IMR-90 (cell line): ENCODE results near the gene CDC20B. TPM values are rescaled to one million over a fixed set of nuclear protein-coding genes. Genes with fewer than 3 reads are reported as not detected.

ENCODE experiments used
- ATAC-seq: fragments of 200-7000 bp; cut with Tn5 transposase; 2 replicates; pipeline ENCODE4 v1.9.1; 2020; ENCODE audit warnings: low read depth, mild to moderate bottlenecking, moderate library complexity
- BruUV-seq: library from RNA; stranded (reverse); fragments of 400-500 nt; replicated peaks from 2 replicates; lab custom pipeline; 2021; lab: Mats Ljungman, UMichigan
- CTCF ChIA-PET: fragments of 300-600 bp; formaldehyde crosslinking; extraction: SDS; loops from one replicate; lab custom pipeline; 2021; ENCODE audit warnings: antibody characterized with exemption; lab: Yijun Ruan, JAX
- POLR2A ChIA-PET: fragments of 300-600 bp; sonication (Branson Sonifier 250); formaldehyde crosslinking; loops from one replicate; lab custom pipeline; 2022; ENCODE audit warnings: antibody characterized with exemption; ENCODE audit not compliant: unreplicated experiment; lab: Charles Lee
- DNase-seq: peaks from one replicate; pipeline ENCODE4 v3.0.0; 2013
- H2AFZ ChIP-seq: replicated peaks from 2 replicates; pipeline ENCODE3; 2013; ENCODE audit warnings: low read length, mild to moderate bottlenecking; ENCODE audit not compliant: poor library complexity
- H2AK5ac ChIP-seq: 2 replicates; pipeline ENCODE4 v1.6.1; 2013; ENCODE audit warnings: low read depth, low read length, inconsistent platforms
- H2AK9ac ChIP-seq: replicated peaks from 2 replicates; pipeline ENCODE3; 2013; ENCODE audit warnings: mild to moderate bottlenecking, low read depth, low read length, moderate library complexity; ENCODE audit not compliant: poor library complexity
- H2BK120ac ChIP-seq: 2 replicates; pipeline ENCODE4 v1.6.1; 2013; ENCODE audit warnings: low read depth, low read length, inconsistent platforms
- H2BK15ac ChIP-seq: 3 replicates; pipeline ENCODE4 v1.6.1; 2013; ENCODE audit warnings: low read depth, low read length, inconsistent platforms
- H2BK20ac ChIP-seq: 2 replicates; pipeline ENCODE4 v1.6.1; 2013; ENCODE audit warnings: low read depth, mild to moderate bottlenecking, inconsistent platforms, low read length, moderate library complexity
- H2BK5ac ChIP-seq: 2 replicates; pipeline ENCODE4 v1.6.1; 2013; ENCODE audit warnings: mild to moderate bottlenecking, low read depth, low read length, inconsistent platforms; ENCODE audit not compliant: poor library complexity, severe bottlenecking
- H3K14ac ChIP-seq: replicated peaks from 2 replicates; pipeline ENCODE4 v1.6.1; 2013; ENCODE audit warnings: low read depth, low read length, inconsistent platforms
- H3K18ac ChIP-seq: 2 replicates; pipeline ENCODE4 v1.6.1; 2013; ENCODE audit warnings: low read depth, low read length, control low read depth
- H3K23ac ChIP-seq: 2 replicates; pipeline ENCODE4 v1.6.1; 2013; ENCODE audit warnings: low read depth, low read length, inconsistent platforms
- H3K27ac ChIP-seq: 2 replicates; pipeline ENCODE4 v1.5.1; 2013; ENCODE audit warnings: mild to moderate bottlenecking, control low read depth, low read length; ENCODE audit not compliant: insufficient read depth
- H3K27me3 ChIP-seq: 2 replicates; pipeline ENCODE4 v1.6.1; 2013; ENCODE audit warnings: low read length; ENCODE audit not compliant: control insufficient read depth, insufficient read depth
- H3K36me3 ChIP-seq: 2 replicates; pipeline ENCODE4 v1.6.1; 2013; ENCODE audit warnings: low read length, mixed read lengths; ENCODE audit not compliant: control insufficient read depth, insufficient read depth
- H3K4ac ChIP-seq: 2 replicates; pipeline ENCODE4 v1.6.1; 2013; ENCODE audit warnings: low read depth, low read length, inconsistent platforms
- H3K4me1 ChIP-seq: 2 replicates; pipeline ENCODE4 v1.6.1; 2013; ENCODE audit warnings: low read length, mixed read lengths; ENCODE audit not compliant: control insufficient read depth, insufficient read depth
- H3K4me2 ChIP-seq: 2 replicates; pipeline ENCODE4 v1.6.1; 2013; ENCODE audit warnings: low read depth, mild to moderate bottlenecking, control low read depth, low read length, moderate library complexity
- H3K4me3 ChIP-seq: 2 replicates; pipeline ENCODE4 v1.5.1; 2013; ENCODE audit warnings: low read depth, mild to moderate bottlenecking, control low read depth, low read length, moderate library complexity; ENCODE audit not compliant: insufficient read depth
- H3K56ac ChIP-seq: 2 replicates; pipeline ENCODE4 v1.6.1; 2013; ENCODE audit warnings: low read length, inconsistent platforms; ENCODE audit not compliant: insufficient read depth; ENCODE audit errors: extremely low read depth
- H3K79me1 ChIP-seq, 2 experiments: 2 replicates each; pipeline ENCODE4 v1.6.1; 2013; ENCODE audit warnings: low read length in 2 of 2, inconsistent platforms in 1 of 2, low read depth in 1 of 2
- H3K9ac ChIP-seq: 2 replicates; pipeline ENCODE4 v1.6.1; 2013; ENCODE audit warnings: low read depth, low read length, control low read depth
- H3K9me1 ChIP-seq: 2 replicates; pipeline ENCODE4 v1.6.1; 2013; ENCODE audit warnings: low read length, inconsistent platforms; ENCODE audit not compliant: insufficient read depth
- H3K9me3 ChIP-seq: 2 replicates; pipeline ENCODE4 v1.6.1; 2013; ENCODE audit warnings: low read length; ENCODE audit not compliant: control insufficient read depth, insufficient read depth
- H4K20me1 ChIP-seq: 2 replicates; pipeline ENCODE4 v1.6.1; 2013; ENCODE audit warnings: low read length, inconsistent platforms; ENCODE audit not compliant: insufficient read depth
- H4K5ac ChIP-seq: 2 replicates; pipeline ENCODE4 v1.6.1; 2013; ENCODE audit warnings: mild to moderate bottlenecking, low read depth, low read length, control low read depth
- H4K8ac ChIP-seq, 2 experiments: 2 replicates each; pipeline ENCODE4 v1.6.1; 2013; ENCODE audit warnings: low read depth in 2 of 2, low read length in 2 of 2, control low read depth in 1 of 2, inconsistent platforms in 1 of 2
- H4K91ac ChIP-seq: 2 replicates; pipeline ENCODE4 v1.6.1; 2013; ENCODE audit warnings: low read depth, low read length, inconsistent platforms; ENCODE audit not compliant: insufficient read depth
- BHLHE40 ChIP-seq: fragments of 150-350 bp; IDR thresholded peaks from 2 replicates; pipeline ENCODE4 v1.6.1; 2016; ENCODE audit warnings: mild to moderate bottlenecking, low read depth, low read length
- CEBPB ChIP-seq: IDR thresholded peaks from 2 replicates; pipeline ENCODE4 v1.6.1; 2012; ENCODE audit warnings: low read depth, low read length, improper control_type of control experiment
- FOS ChIP-seq: fragments of 150-350 bp; IDR thresholded peaks from 2 replicates; pipeline ENCODE4 v1.6.1; 2016; ENCODE audit warnings: low read depth, low read length
- MAFK ChIP-seq: IDR thresholded peaks from 2 replicates; pipeline ENCODE4 v1.6.1; 2012; ENCODE audit warnings: low read depth, low read length, improper control_type of control experiment
- MAZ ChIP-seq: IDR thresholded peaks from 2 replicates; pipeline ENCODE4 v1.6.1; 2012; ENCODE audit warnings: low read depth, mild to moderate bottlenecking, low read length, improper control_type of control experiment, moderate library complexity, borderline replicate concordance
- MXI1 ChIP-seq: IDR thresholded peaks from 2 replicates; pipeline ENCODE4 v1.6.1; 2012; ENCODE audit warnings: low read depth, mild to moderate bottlenecking, low read length, moderate library complexity, borderline replicate concordance
- POLR2A ChIP-seq: IDR thresholded peaks from 2 replicates; pipeline ENCODE4 v1.6.1; 2012; ENCODE audit warnings: mild to moderate bottlenecking, low read depth, low read length
- RAD21 ChIP-seq: IDR thresholded peaks from 2 replicates; pipeline ENCODE4 v1.6.1; 2012; ENCODE audit warnings: low read length, improper control_type of control experiment
- RCOR1 ChIP-seq: IDR thresholded peaks from 2 replicates; pipeline ENCODE4 v1.6.1; 2012; ENCODE audit warnings: mild to moderate bottlenecking, low read length, improper control_type of control experiment; ENCODE audit not compliant: insufficient replicate concordance
- SMC3 ChIP-seq: fragments of 150-350 bp; IDR thresholded peaks from 2 replicates; pipeline ENCODE4 v1.6.1; 2016; ENCODE audit warnings: low read depth, mild to moderate bottlenecking, antibody characterized with exemption, low read length, moderate library complexity
- WGBS, 2 experiments: methylation state at CpG; one replicate each; pipeline versions ENCODE4 v1.1.5 to v1.1.7; 2013; ENCODE audit warnings: missing lambda C conversion rate in 2 of 2; ENCODE audit not compliant: insufficient read length in 1 of 2; ENCODE audit errors: extremely low coverage in 2 of 2; 5-methylcytosine and 5-hydroxymethylcytosine counted together
- dilution Hi-C: fragments of 300-500 bp; cut with HindIII; formaldehyde crosslinking; loops from one replicate; pipeline ENCODE4 v1.14.3; 2018; ENCODE audit warnings: low sequenced_read_pairs; ENCODE audit not compliant: unreplicated experiment
- in situ Hi-C: fragments of 300-500 bp; cut with MboI; formaldehyde crosslinking; loops from 3 replicates; pipeline ENCODE4 v1.14.3; 2019; ENCODE audit warnings: low sequenced_read_pairs, inconsistent platforms, mixed read lengths
- intact Hi-C: fragments of 100-400 bp; cut with micrococcal nuclease; formaldehyde crosslinking; loops from 2 replicates; pipeline ENCODE4 v1.10.0; 2022
- polyA plus RNA-seq, 3 experiments: library from polyadenylated mRNA; depleted of rRNA; stranded (reverse); fragments of >200 nt; gene quantifications; 2 replicates each; pipeline ENCODE4 v1.2.3, GENCODE V29; 2012; ENCODE audit warnings: low replicate concordance in 1 of 3
- total RNA-seq: library from RNA; depleted of rRNA; stranded (reverse); fragments of >200 nt; gene quantifications from 2 replicates; pipeline ENCODE4 v1.2.3, GENCODE V29; 2012
- TF ChIP-seq, protein P1 (sequence below): fragments of 150-350 bp; IDR thresholded peaks from 2 replicates; pipeline ENCODE4 v1.6.1; 2017; ENCODE audit warnings: mild to moderate bottlenecking, antibody characterized with exemption, low read length, low read depth
- TF ChIP-seq, protein P2 (sequence below): conservative IDR thresholded peaks from 2 replicates; pipeline ENCODE4 v1.5.1; 2012; ENCODE audit warnings: mild to moderate bottlenecking, low read depth, low read length, improper control_type of control experiment
- TF ChIP-seq, protein P3 (sequence below): fragments of 150-350 bp; IDR thresholded peaks from 2 replicates; pipeline ENCODE4 v1.6.1; 2016; ENCODE audit warnings: low read depth, mild to moderate bottlenecking, low read length, moderate library complexity, borderline replicate concordance

CDC20B gene
- total and polyA plus RNA-seq, 2 of the 4 experiments (the other 2 are of a cell fraction) = not detected

DNA sequence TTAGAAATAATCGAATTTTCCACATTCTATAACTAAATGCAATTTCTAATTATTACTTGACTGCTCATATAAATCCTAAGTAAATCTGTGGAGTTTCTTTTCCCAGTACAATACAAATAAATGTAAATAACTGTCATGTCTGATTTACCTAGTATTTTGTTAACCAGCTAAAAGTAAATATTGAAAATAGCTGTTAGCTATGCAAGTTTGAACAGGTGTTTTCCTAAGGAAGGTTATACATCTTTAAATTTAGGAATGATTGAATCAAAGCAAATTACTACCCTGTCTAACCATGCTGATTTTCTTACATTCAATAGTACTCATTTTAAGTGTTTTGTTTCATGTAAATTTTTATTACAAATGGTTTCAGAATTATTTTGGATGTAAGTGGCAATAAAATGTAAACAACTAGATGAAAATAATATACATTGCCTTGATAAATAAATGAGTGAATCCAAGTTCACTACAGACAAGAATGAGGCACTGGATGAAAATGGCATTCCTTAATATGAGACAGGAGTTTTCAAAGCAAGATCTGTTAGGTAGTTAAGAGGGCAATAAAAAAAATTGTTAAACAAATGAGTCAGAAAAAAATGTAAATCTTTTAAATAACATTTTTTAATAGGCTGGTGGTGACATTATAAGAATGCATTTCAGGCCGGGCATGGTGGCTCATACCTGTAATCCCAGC lies 38.4 kb upstream of the CDC20B start:
- Histone ChIP-seq H3K9me3 (no peaks in the 10 kb centered on the region), H3K18ac (no peak overlapping the region), H2AFZ (no peak overlapping the region), H3K4ac (no peak overlapping the region), H3K9me1 (no peaks in the 10 kb centered on the region), H3K9ac (no peak overlapping the region), H2BK5ac (no peak overlapping the region), H3K23ac (no peak overlapping the region), H3K56ac (no peak overlapping the region), H3K36me3 (no peaks in the 10 kb centered on the region), H4K20me1 (no peaks in the 10 kb centered on the region), H4K91ac (no peak overlapping the region), H4K5ac (no peak overlapping the region), H2BK20ac (no peak overlapping the region), H2AK5ac (no peak overlapping the region), H3K4me1 (no peaks in the 10 kb centered on the region), H4K8ac (no peak overlapping the region), H3K4me3 (no peak overlapping the region), H2BK15ac (no peak overlapping the region), H3K27me3 (peaks cover 35% of the 10 kb centered on the region), H3K79me1 (no peaks in the 10 kb centered on the region), H2BK120ac (no peak overlapping the region), H3K27ac (no peak overlapping the region), H3K4me2 (no peak overlapping the region), H3K14ac (no peak overlapping the region), H2AK9ac (no peak overlapping the region)
- dilution Hi-C loops (no loop called here), intact Hi-C loops (no loop called here), in situ Hi-C loops (no loop called here)
- DNase-seq (no peak), ATAC-seq (no peak)
- BruUV-seq = no TSS peak
- ChIA-PET CTCF (no interaction called here), POLR2A (no interaction called here)
- no CpG with 5 or more reads among the region's 2 CpGs for WGBS, 2 experiments
- no peak for TF ChIP-seq MXI1
- no peak for TF ChIP-seq MAZ
- no peak for TF ChIP-seq SMC3
- TF ChIP-seq, protein P1, sequence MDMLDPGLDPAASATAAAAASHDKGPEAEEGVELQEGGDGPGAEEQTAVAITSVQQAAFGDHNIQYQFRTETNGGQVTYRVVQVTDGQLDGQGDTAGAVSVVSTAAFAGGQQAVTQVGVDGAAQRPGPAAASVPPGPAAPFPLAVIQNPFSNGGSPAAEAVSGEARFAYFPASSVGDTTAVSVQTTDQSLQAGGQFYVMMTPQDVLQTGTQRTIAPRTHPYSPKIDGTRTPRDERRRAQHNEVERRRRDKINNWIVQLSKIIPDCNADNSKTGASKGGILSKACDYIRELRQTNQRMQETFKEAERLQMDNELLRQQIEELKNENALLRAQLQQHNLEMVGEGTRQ = no peak
- TF ChIP-seq RAD21 = no peak
- no peak for TF ChIP-seq MAFK
- TF ChIP-seq RCOR1 = no peak
- TF ChIP-seq FOS = no peak
- no peak for TF ChIP-seq CEBPB
- TF ChIP-seq, protein P2, sequence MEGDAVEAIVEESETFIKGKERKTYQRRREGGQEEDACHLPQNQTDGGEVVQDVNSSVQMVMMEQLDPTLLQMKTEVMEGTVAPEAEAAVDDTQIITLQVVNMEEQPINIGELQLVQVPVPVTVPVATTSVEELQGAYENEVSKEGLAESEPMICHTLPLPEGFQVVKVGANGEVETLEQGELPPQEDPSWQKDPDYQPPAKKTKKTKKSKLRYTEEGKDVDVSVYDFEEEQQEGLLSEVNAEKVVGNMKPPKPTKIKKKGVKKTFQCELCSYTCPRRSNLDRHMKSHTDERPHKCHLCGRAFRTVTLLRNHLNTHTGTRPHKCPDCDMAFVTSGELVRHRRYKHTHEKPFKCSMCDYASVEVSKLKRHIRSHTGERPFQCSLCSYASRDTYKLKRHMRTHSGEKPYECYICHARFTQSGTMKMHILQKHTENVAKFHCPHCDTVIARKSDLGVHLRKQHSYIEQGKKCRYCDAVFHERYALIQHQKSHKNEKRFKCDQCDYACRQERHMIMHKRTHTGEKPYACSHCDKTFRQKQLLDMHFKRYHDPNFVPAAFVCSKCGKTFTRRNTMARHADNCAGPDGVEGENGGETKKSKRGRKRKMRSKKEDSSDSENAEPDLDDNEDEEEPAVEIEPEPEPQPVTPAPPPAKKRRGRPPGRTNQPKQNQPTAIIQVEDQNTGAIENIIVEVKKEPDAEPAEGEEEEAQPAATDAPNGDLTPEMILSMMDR = no peak
- no peak for TF ChIP-seq BHLHE40
- TF ChIP-seq POLR2A = no peak
- TF ChIP-seq, protein P3, sequence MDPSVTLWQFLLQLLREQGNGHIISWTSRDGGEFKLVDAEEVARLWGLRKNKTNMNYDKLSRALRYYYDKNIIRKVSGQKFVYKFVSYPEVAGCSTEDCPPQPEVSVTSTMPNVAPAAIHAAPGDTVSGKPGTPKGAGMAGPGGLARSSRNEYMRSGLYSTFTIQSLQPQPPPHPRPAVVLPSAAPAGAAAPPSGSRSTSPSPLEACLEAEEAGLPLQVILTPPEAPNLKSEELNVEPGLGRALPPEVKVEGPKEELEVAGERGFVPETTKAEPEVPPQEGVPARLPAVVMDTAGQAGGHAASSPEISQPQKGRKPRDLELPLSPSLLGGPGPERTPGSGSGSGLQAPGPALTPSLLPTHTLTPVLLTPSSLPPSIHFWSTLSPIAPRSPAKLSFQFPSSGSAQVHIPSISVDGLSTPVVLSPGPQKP = no peak
